ENCODE data around the gene ENKD1. TPM values are rescaled to one million over a fixed set of nuclear protein-coding genes. Genes with fewer than 3 reads are reported as not detected.

Gene ENKD1
- total RNA-seq, 2 donors from 2014 or later, result 68.0 to 91.0 TPM

DNA sequence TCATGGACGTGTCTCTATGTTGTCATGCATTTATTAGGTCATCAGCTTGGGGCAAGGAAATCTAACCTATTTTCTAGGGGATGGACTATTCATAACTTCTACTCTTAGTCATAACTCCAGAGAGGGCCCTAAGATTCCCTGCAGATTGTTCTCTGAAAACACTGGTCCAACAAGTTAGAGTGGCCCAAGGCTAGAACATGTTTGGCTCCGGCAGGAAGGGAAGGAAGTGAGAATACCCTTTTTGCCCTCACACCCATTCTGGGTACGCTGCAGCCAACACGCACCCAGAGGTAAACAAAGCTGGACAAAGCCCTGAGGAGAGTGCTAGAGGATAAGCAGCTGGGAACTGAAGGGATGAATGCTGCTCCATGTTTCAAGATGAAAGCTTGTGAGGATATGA, 10.0 kb upstream of the ENKD1 start:
- 78 to 92% methylated on average over 4 of the region's 4 CpGs for WGBS, 2 donors
- H3K27me3 ChIP-seq, result no peaks in the 10 kb centered on the region
- no peak for ATAC-seq
- TF ChIP-seq POLR2A (IDR thresholded peaks at IDR 0.05), result no peak
- no peaks in the 10 kb centered on the region for H3K9me3 ChIP-seq
- intact Hi-C loops (cut with DNase I), result no loop called here
- H3K27ac ChIP-seq, result no peak overlapping the region
- H3K36me3 ChIP-seq (replicated peaks in 1 of 2; ENCODE audit: insufficient read depth in 1 of 2, low read depth in 2 of 2), result no peaks in the 10 kb centered on the region
- H3K4me3 ChIP-seq, result no peak overlapping the region
- peaks cover 21% of the 10 kb centered on the region for H3K4me1 ChIP-seq
- no peak for DNase-seq

DNA sequence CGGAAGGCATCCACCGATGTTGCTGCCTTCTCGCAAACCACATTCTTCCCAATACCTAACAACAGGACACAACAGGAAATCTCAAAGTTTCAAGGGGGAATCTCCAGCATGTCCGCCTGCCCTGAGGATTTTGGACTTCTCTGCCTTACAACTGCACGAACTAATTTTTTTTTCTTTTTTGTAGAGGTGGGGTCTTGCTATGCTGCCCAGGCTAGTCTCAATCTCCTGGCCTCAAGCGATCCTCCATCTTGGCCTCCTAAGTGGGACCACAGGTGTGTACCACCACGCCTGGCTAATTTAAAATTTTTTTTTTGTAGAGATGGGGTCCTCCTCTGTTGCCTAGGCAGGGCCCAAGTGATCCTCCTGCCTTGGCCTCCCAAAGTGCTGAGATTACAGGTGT, 9.4 kb upstream of the ENKD1 start:
- no peaks in the 10 kb centered on the region for H3K27me3 ChIP-seq
- no peak overlapping the region for H3K27ac ChIP-seq
- DNase-seq (no peak), ATAC-seq (no peak)
- intact Hi-C loops (cut with DNase I), result no loop called here
- H3K9me3 ChIP-seq, result no peaks in the 10 kb centered on the region
- 93 to 98% methylated on average over 7 of the region's 7 CpGs for WGBS, 2 donors
- TF ChIP-seq, protein P1, sequence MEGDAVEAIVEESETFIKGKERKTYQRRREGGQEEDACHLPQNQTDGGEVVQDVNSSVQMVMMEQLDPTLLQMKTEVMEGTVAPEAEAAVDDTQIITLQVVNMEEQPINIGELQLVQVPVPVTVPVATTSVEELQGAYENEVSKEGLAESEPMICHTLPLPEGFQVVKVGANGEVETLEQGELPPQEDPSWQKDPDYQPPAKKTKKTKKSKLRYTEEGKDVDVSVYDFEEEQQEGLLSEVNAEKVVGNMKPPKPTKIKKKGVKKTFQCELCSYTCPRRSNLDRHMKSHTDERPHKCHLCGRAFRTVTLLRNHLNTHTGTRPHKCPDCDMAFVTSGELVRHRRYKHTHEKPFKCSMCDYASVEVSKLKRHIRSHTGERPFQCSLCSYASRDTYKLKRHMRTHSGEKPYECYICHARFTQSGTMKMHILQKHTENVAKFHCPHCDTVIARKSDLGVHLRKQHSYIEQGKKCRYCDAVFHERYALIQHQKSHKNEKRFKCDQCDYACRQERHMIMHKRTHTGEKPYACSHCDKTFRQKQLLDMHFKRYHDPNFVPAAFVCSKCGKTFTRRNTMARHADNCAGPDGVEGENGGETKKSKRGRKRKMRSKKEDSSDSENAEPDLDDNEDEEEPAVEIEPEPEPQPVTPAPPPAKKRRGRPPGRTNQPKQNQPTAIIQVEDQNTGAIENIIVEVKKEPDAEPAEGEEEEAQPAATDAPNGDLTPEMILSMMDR (IDR thresholded peaks at IDR 0.05), result no peak
- TF ChIP-seq POLR2A (IDR thresholded peaks at IDR 0.05), result no peak
- H3K36me3 ChIP-seq (replicated peaks in 1 of 2; ENCODE audit: insufficient read depth in 1 of 2, low read depth in 2 of 2), result no peaks in the 10 kb centered on the region
- peaks cover 21% of the 10 kb centered on the region for H3K4me1 ChIP-seq
- H3K4me3 ChIP-seq, result no peak overlapping the region

DNA sequence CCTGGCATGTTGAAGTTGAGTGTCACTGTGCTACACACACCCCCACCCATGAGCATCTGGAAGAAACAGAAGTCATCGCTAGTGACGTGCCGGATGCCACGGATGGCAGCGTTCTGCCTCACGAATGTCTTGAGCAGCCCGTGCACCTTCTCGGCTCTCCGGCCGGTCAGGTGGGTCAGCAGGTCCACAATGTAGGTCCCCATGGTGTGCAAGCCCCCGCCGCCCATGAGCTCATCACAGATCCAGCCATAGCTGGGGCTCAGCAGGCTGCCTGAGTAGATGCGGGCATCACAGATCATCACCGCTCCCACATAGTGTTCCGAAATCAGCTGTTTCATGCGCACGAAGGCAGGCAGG, 9.0 kb upstream of the ENKD1 start:
- 93 to 94% methylated on average over 13 to 17 of the region's 17 CpGs for WGBS, 2 donors
- H3K4me3 ChIP-seq, result no peak overlapping the region
- intact Hi-C loops (cut with DNase I), result no loop called here
- DNase-seq (no peak), ATAC-seq (no peak)
- TF ChIP-seq, protein P1 (IDR thresholded peaks at IDR 0.05), result no peak
- no peak for TF ChIP-seq POLR2A (IDR thresholded peaks at IDR 0.05)
- no peaks in the 10 kb centered on the region for H3K27me3 ChIP-seq
- H3K4me1 ChIP-seq, result peaks cover 21% of the 10 kb centered on the region
- H3K9me3 ChIP-seq, result no peaks in the 10 kb centered on the region
- no peaks in the 10 kb centered on the region for H3K36me3 ChIP-seq (replicated peaks in 1 of 2; ENCODE audit: insufficient read depth in 1 of 2, low read depth in 2 of 2)
- H3K27ac ChIP-seq, result no peak overlapping the region

DNA sequence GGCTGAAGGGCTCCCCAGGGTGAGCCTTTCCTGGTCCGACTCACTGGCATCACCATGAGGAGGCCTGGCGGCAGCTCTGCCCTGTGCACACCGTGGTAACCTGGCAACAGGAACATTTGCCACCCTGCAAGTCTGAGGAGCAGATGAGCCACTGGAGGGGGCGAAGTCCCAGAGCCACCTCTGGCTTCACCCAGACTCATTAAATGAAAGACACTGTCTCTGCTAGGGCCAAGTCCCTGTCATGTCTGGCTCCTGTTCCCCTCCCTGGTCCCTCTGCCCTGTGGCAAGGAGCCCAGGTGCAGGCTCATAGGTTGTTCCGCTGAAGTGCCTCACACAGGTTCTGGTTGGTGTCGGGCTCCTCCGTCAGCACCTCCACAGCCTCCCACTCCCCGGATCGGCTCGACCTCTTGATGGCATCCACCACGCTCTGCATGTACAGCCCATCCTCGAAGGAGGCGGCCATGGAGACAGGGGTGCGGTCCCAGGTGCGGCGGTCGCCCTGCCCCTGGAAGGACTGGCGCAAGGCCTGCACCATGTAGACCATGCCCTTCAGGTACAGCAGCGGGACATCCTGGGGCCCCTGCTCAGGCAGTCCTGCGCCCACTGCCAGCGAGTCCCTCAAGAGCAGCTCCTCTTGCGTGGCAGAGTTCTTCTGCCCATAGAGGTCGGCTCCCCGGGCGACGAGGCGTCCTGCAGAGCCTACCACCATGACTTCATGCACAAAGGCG, 8.5 kb upstream of the ENKD1 start:
- Histone ChIP-seq H3K4me1 (peaks cover 21% of the 10 kb centered on the region), H3K27me3 (no peaks in the 10 kb centered on the region), H3K9me3 (no peaks in the 10 kb centered on the region), H3K36me3 (replicated peaks in 1 of 2; ENCODE audit: insufficient read depth in 1 of 2, low read depth in 2 of 2) (no peaks in the 10 kb centered on the region), H3K4me3 (no peak overlapping the region), H3K27ac (peak overlapping the region in 2 of 4 donors; percentile 78 to 79)
- DNase-seq (peak in 2 of 4 donors; percentile 11 to 23), ATAC-seq (no peak)
- intact Hi-C loops (cut with DNase I), result no loop called here
- TF ChIP-seq, protein P1 (IDR thresholded peaks at IDR 0.05), result no peak
- no peak for TF ChIP-seq POLR2A (IDR thresholded peaks at IDR 0.05)
- 91 to 95% methylated on average over 16 to 28 of the region's 28 CpGs for WGBS, 2 donors

DNA sequence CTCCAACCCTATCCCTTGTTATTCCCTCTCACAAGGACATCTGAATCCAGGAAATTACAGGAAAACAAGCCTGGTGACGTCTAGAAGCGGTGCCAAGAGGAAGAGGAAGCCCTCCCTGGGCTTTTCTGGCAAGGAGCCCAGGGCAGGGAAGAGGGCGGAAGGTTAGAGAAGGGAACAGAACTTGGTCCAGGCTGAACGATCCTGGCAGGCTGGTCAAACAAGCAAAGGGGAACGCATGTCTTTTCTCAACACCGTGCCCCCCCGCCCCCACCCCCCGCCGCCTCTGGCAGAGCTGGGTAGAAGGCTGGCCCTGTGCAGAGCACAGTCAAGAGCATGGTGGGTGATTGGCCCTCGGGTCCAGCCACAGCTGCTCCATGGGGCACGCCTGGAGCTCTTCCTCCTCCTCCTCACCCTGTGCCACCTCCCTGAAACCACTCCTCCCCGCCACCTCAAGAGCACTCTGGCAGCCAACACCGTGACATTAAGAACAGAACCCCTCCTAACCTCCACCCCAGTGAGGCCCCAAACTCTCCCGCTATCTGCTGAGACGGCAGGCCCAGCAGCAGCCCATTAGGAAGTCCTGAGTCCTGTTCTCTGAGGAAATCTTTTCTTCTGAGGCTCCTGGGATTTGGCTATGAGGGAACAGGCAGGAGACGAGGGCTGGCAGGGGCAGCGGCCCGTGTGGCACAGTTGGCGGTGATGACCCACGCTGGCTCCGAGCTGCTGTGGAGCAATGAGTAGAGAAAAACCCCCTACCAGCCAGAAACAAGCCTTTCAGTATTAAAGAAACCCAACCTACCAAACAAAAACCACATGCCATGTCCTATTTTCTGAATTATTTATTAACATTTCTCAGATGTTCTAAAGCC, 7.4 kb upstream of the ENKD1 start:
- peak; percentile 58 to 82 (median 76) for DNase-seq
- no peaks in the 10 kb centered on the region for H3K27me3 ChIP-seq
- H3K9me3 ChIP-seq, result no peaks in the 10 kb centered on the region
- H3K27ac ChIP-seq, result peak overlapping the region; percentile 46 to 79 (median 72)
- H3K4me3 ChIP-seq, result no peak overlapping the region
- 50 to 64% methylated on average over 11 to 19 of the region's 21 CpGs for WGBS, 2 donors
- H3K36me3 ChIP-seq (replicated peaks in 1 of 2; ENCODE audit: insufficient read depth in 1 of 2, low read depth in 2 of 2), result no peaks in the 10 kb centered on the region
- TF ChIP-seq, protein P1 (IDR thresholded peaks at IDR 0.05), result no peak
- TF ChIP-seq POLR2A (IDR thresholded peaks at IDR 0.05), result no peak
- H3K4me1 ChIP-seq, result peaks cover 21% of the 10 kb centered on the region
- intact Hi-C loops (cut with DNase I), result no loop called here
- ATAC-seq, result peak; percentile 62
